AG04450 (cell line): Measurements from ENCODE around the gene CHCHD3. TPM values are rescaled to one million over a fixed set of nuclear protein-coding genes. Genes with fewer than 3 reads are reported as not detected.

Experiments
- CTCF ChIA-PET: fragments of 300-600, 350-600 bp; formaldehyde crosslinking; extraction: SDS; loops from one replicate; lab custom pipeline; 2022; ENCODE audit warnings: antibody characterized with exemption, inconsistent platforms; lab: Charles Lee
- POLR2A ChIA-PET: fragments of 350-600 bp; formaldehyde crosslinking; extraction: SDS; loops from one replicate; lab custom pipeline; 2021; ENCODE audit warnings: antibody characterized with exemption, inconsistent platforms; lab: Yijun Ruan, JAX
- DNase-seq: peaks from one replicate; pipeline ENCODE4 v3.0.0-alpha.2; 2011; ENCODE audit warnings: low read depth, low spot score
- H3K27ac ChIP-seq: one replicate; pipeline ENCODE4 v1.5.1; 2012; ENCODE audit warnings: low read depth, low read length, control low read depth
- H3K27me3 ChIP-seq: one replicate; pipeline ENCODE4 v1.6.0; 2012; ENCODE audit warnings: low read length; ENCODE audit not compliant: control insufficient read depth, insufficient read depth
- H3K4me3 ChIP-seq: 2 replicates; pipeline ENCODE4 v1.5.1; 2011; ENCODE audit warnings: mild to moderate bottlenecking, low read depth, low read length, control low read depth
- H3K9me3 ChIP-seq: 2 replicates; pipeline ENCODE4 v1.5.1; 2012; ENCODE audit warnings: low read length; ENCODE audit not compliant: control insufficient read depth, insufficient read depth
- polyA plus RNA-seq: library from polyadenylated mRNA; depleted of rRNA; stranded (reverse); fragments of >200 nt; gene quantifications from 2 replicates; pipeline ENCODE4 v1.2.3, GENCODE V29; 2011
- TF ChIP-seq, protein P1 (sequence below): IDR thresholded peaks from 2 replicates; pipeline ENCODE4 v1.5.1; 2011; ENCODE audit warnings: low read depth, low read length, control low read depth, inconsistent platforms

CHCHD3 gene
- polyA plus RNA-seq, 1 experiment, result 77.8 TPM

DNA sequence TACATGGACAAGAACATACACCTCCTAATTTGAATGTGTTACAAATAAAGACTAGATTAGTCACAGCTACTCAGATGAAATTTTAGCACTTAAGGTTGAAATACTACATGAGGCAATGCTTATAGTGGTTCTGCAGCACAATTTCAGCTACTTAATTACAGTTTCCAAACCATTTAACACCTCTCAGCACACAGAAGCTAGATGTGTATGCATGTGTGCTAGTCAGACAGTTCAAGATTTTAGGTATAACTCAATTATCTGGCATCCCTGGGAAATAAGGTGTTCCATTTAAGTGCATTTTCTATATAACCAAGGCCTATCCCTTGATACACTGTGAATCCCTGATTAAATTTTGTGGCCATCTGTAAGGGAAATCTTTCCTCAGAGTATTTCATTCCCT is 141.8 kb downstream of the CHCHD3 start:
- H3K27me3 ChIP-seq, result no peaks in the 10 kb centered on the region
- ChIA-PET CTCF (no interaction called here), POLR2A (no interaction called here)
- peaks cover 3% of the 10 kb centered on the region; the same call in 1 of the 2 replicates for H3K9me3 ChIP-seq
- DNase-seq, result no peak
- no peak overlapping the region for H3K4me3 ChIP-seq
- no peak overlapping the region for H3K27ac ChIP-seq
- TF ChIP-seq, protein P1, sequence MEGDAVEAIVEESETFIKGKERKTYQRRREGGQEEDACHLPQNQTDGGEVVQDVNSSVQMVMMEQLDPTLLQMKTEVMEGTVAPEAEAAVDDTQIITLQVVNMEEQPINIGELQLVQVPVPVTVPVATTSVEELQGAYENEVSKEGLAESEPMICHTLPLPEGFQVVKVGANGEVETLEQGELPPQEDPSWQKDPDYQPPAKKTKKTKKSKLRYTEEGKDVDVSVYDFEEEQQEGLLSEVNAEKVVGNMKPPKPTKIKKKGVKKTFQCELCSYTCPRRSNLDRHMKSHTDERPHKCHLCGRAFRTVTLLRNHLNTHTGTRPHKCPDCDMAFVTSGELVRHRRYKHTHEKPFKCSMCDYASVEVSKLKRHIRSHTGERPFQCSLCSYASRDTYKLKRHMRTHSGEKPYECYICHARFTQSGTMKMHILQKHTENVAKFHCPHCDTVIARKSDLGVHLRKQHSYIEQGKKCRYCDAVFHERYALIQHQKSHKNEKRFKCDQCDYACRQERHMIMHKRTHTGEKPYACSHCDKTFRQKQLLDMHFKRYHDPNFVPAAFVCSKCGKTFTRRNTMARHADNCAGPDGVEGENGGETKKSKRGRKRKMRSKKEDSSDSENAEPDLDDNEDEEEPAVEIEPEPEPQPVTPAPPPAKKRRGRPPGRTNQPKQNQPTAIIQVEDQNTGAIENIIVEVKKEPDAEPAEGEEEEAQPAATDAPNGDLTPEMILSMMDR, result no peak

DNA sequence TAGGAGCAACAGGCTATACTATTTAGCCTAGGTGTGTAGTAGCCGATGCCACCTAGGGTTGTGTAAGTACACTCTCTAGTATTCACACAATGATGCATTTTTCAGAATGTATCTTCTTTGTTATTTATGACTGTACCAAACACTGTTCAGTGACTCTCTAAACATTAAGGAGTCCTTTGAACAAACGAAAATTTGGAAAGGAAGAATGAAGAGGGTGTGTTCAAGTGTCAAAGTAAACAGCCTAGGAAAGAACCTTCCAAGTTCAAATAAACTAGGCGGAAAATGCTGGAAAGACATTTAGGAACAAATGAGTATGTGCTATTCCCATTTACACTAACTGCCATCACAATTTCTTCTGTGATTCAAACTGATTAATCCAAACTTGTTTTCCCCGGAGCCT is 142.4 kb downstream of the CHCHD3 start:
- Histone ChIP-seq H3K9me3 (peaks cover 3% of the 10 kb centered on the region; the same call in 1 of the 2 replicates), H3K4me3 (no peak overlapping the region), H3K27ac (no peak overlapping the region), H3K27me3 (no peaks in the 10 kb centered on the region)
- POLR2A ChIA-PET, result no interaction called here
- DNase-seq, result no peak
- CTCF ChIA-PET, result interaction anchor here (0.5 kb wide), 1 partner anchor 218 kb away, joined by 3 read pairs; no protein-coding TSS in a partner anchor
- TF ChIP-seq, protein P1, result no peak

DNA sequence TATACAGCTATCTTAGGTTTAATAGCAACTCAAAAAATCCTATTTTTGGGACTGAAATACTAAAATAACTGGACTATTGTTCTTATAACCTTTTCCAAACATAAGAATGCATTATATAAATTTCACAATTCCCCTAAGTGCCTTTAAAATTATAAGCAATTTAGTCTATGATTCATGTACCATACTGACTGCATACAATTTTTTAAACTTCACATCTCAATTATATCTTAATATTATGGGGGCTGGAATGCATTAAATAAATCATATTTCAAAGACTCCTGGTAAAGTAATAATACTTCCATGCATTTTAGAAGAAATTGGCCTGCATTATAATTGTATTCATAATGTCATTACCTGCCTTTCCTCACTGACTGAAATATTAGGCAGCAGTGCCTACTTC is 144.6 kb downstream of the CHCHD3 start:
- H3K9me3 ChIP-seq, result peaks cover 3% of the 10 kb centered on the region; the same call in 1 of the 2 replicates
- ChIA-PET CTCF (no interaction called here), POLR2A (no interaction called here)
- H3K27ac ChIP-seq, result no peak overlapping the region
- TF ChIP-seq, protein P1, result no peak
- H3K4me3 ChIP-seq, result no peak overlapping the region
- no peak for DNase-seq
- no peaks in the 10 kb centered on the region for H3K27me3 ChIP-seq

DNA sequence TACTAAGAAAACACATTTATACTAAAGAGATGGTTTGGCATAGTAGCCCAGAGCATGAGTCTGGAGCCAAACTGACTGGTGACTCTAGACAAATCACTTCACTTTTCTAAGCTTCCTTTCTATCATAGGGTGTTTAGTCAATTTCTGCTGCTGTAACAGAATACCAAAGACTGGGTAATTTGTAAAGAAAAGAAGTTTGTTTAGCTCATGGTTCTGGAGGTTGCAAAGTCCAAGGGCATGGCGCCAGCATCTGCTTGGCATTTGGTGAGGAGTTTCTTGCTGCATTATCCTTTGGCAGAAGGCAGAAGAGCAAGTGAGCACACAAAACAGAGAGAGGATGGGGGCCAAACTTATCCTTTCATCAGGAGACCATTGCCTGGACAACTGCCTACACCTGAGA is 146.3 kb downstream of the CHCHD3 start:
- POLR2A ChIA-PET, result interaction anchor here (0.6 kb wide), 1 partner anchor 320 kb away, joined by 3 read pairs; no protein-coding TSS in a partner anchor
- CTCF ChIA-PET, result no interaction called here
- no peak overlapping the region for H3K4me3 ChIP-seq

DNA sequence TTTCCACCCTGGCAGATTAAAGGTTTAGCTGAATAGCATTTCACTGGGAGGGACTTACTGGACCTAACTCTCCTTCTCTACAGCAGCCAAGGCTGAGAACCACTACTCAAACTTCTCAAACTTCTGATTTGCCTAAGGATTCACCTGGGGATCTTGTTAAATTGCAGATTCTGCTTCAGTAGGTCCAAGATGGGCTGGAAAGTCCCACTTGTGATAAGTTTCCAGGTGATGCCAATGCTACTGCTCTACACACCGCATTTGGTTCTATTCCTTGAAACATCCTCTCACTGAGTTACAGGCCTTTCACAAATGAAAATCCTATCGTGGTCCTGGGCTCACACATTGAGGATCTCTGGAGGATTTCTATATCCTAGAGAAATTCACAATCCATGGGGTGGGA is 147.9 kb downstream of the CHCHD3 start:
- DNase-seq, result no peak
- H3K27ac ChIP-seq, result no peak overlapping the region
- TF ChIP-seq, protein P1, result no peak
- H3K27me3 ChIP-seq, result no peaks in the 10 kb centered on the region
- ChIA-PET POLR2A (no interaction called here), CTCF (no interaction called here)
- peaks cover 3% of the 10 kb centered on the region; the same call in 1 of the 2 replicates for H3K9me3 ChIP-seq
- H3K4me3 ChIP-seq, result no peak overlapping the region

More for the DNA sequence above, 146.3 kb downstream of the CHCHD3 start:
- Histone ChIP-seq H3K27ac (no peak overlapping the region), H3K9me3 (peaks cover 3% of the 10 kb centered on the region; the same call in 1 of the 2 replicates), H3K27me3 (no peaks in the 10 kb centered on the region)
- TF ChIP-seq, protein P1, result no peak
- DNase-seq, result no peak
